Activated CD4-positive, alpha-beta memory T cell treated with anti-CD3 and anti-CD28 coated beads, Interleukin-2, amount 10 ng/mL, durations not matched to agents 7 days and 5 days (primary cell): ENCODE data around the gene SV2B. TPM values are rescaled to one million over a fixed set of nuclear protein-coding genes. Genes with fewer than 3 reads are reported as not detected.

Experiments used
- CTCF ChIA-PET: fragments of 350-600 bp; sonication (Branson Sonifier 250); formaldehyde crosslinking; loops from one replicate; lab custom pipeline; 2021; ENCODE audit warnings: antibody characterized with exemption, inconsistent platforms; lab: Charles Lee
- POLR2A ChIA-PET: fragments of 350-600 bp; sonication (Branson Sonifier 250); formaldehyde crosslinking; loops from one replicate; lab custom pipeline; 2021; ENCODE audit warnings: antibody characterized with exemption; lab: Charles Lee
- DNase-seq: peaks from one replicate; pipeline ENCODE4 v3.0.0-alpha.2; 2020
- H3K27ac Mint-ChIP-seq: one replicate; pipeline ENCODE4 v1.8.0; 2021; ENCODE audit warnings: mild to moderate bottlenecking, mixed read lengths
- H3K27me3 Mint-ChIP-seq: one replicate; pipeline ENCODE4 v1.8.0; 2021; ENCODE audit warnings: mixed read lengths
- H3K36me3 Mint-ChIP-seq: one replicate; pipeline ENCODE4 v1.8.0; 2021; ENCODE audit warnings: low read depth, mixed read lengths
- H3K4me1 Mint-ChIP-seq: one replicate; pipeline ENCODE4 v1.8.0; 2021; ENCODE audit warnings: mixed read lengths
- H3K4me3 Mint-ChIP-seq: one replicate; pipeline ENCODE4 v1.8.0; 2021; ENCODE audit warnings: mild to moderate bottlenecking, mixed read lengths
- H3K9me3 Mint-ChIP-seq: one replicate; pipeline ENCODE4 v1.8.0; 2021; ENCODE audit warnings: mixed read lengths
- total RNA-seq, 2 experiments: library from RNA; stranded (reverse); gene quantifications; one replicate each; pipeline ENCODE4 v1.2.3, GENCODE V29; 2021

SV2B gene
- total RNA-seq, 2 experiments from 2014 or later, result 0.05 TPM; not detected in 1

- CTCF ChIA-PET, result no interaction called here
- no peak overlapping the region for H3K4me3 Mint-ChIP-seq
- no peaks in the 10 kb centered on the region for H3K36me3 Mint-ChIP-seq
- H3K27me3 Mint-ChIP-seq, result peaks cover 10% of the 10 kb centered on the region
- no peaks in the 10 kb centered on the region for H3K9me3 Mint-ChIP-seq
- H3K4me1 Mint-ChIP-seq, result no peaks in the 10 kb centered on the region
- DNase-seq, result no peak
- POLR2A ChIA-PET, result no interaction called here
- H3K27ac Mint-ChIP-seq, result no peak overlapping the region
Measured at GRCh38 chr15:91192690-91193377, 92.8 kb downstream of the SV2B start.

GRCh38 chr15:91193378-91193720, 93.3 kb downstream of the SV2B start:
- H3K27me3 Mint-ChIP-seq, result peaks cover 10% of the 10 kb centered on the region
- H3K4me3 Mint-ChIP-seq, result no peak overlapping the region
- POLR2A ChIA-PET, result no interaction called here
- no peaks in the 10 kb centered on the region for H3K36me3 Mint-ChIP-seq
- no peak for DNase-seq
- H3K9me3 Mint-ChIP-seq, result no peaks in the 10 kb centered on the region
- no peak overlapping the region for H3K27ac Mint-ChIP-seq
- no peaks in the 10 kb centered on the region for H3K4me1 Mint-ChIP-seq
- CTCF ChIA-PET, result no interaction called here

- Mint-ChIP-seq H3K36me3 (no peaks in the 10 kb centered on the region), H3K9me3 (no peaks in the 10 kb centered on the region), H3K4me1 (no peaks in the 10 kb centered on the region), H3K27me3 (peaks cover 9% of the 10 kb centered on the region), H3K4me3 (no peak overlapping the region), H3K27ac (no peak overlapping the region)
- DNase-seq, result no peak
- ChIA-PET CTCF (no interaction called here), POLR2A (no interaction called here)
Measured at GRCh38 chr15:91196127-91196526, 96.1 kb downstream of the SV2B start.

- Mint-ChIP-seq H3K9me3 (no peaks in the 10 kb centered on the region), H3K36me3 (no peaks in the 10 kb centered on the region), H3K4me1 (no peaks in the 10 kb centered on the region), H3K4me3 (no peak overlapping the region), H3K27ac (no peak overlapping the region), H3K27me3 (peaks cover 5% of the 10 kb centered on the region)
- no peak for DNase-seq
- ChIA-PET CTCF (no interaction called here), POLR2A (no interaction called here)
Measured at GRCh38 chr15:91196768-91197167, 96.7 kb downstream of the SV2B start.

GRCh38 chr15:91199511-91199910, 99.5 kb downstream of the SV2B start:
- POLR2A ChIA-PET, result no interaction called here
- H3K4me3 Mint-ChIP-seq, result no peak overlapping the region
- H3K36me3 Mint-ChIP-seq, result no peaks in the 10 kb centered on the region
- DNase-seq, result no peak
- no peaks in the 10 kb centered on the region for H3K9me3 Mint-ChIP-seq
- no peak overlapping the region for H3K27ac Mint-ChIP-seq
- no peaks in the 10 kb centered on the region for H3K4me1 Mint-ChIP-seq
- H3K27me3 Mint-ChIP-seq, result peaks cover 2% of the 10 kb centered on the region
- CTCF ChIA-PET, result no interaction called here

GRCh38 chr15:91200101-91200754, 100.2 kb downstream of the SV2B start:
- Mint-ChIP-seq H3K36me3 (no peaks in the 10 kb centered on the region), H3K9me3 (no peaks in the 10 kb centered on the region), H3K4me3 (no peak overlapping the region), H3K27ac (no peak overlapping the region), H3K27me3 (peaks cover 2% of the 10 kb centered on the region), H3K4me1 (no peaks in the 10 kb centered on the region)
- ChIA-PET POLR2A (no interaction called here), CTCF (no interaction called here)
- DNase-seq, result no peak

- H3K4me3 Mint-ChIP-seq, result no peak overlapping the region
- no peaks in the 10 kb centered on the region for H3K36me3 Mint-ChIP-seq
- H3K27ac Mint-ChIP-seq, result no peak overlapping the region
- DNase-seq, result no peak
- CTCF ChIA-PET, result no interaction called here
- POLR2A ChIA-PET, result no interaction called here
- H3K4me1 Mint-ChIP-seq, result no peaks in the 10 kb centered on the region
- H3K27me3 Mint-ChIP-seq, result peaks cover 7% of the 10 kb centered on the region
- no peaks in the 10 kb centered on the region for H3K9me3 Mint-ChIP-seq
Measured at GRCh38 chr15:91202510-91203102, 102.5 kb downstream of the SV2B start.

- no peaks in the 10 kb centered on the region for H3K9me3 Mint-ChIP-seq
- no peak overlapping the region for H3K27ac Mint-ChIP-seq
- no peak overlapping the region for H3K4me3 Mint-ChIP-seq
- H3K27me3 Mint-ChIP-seq, result peaks cover 13% of the 10 kb centered on the region
- POLR2A ChIA-PET, result no interaction called here
- CTCF ChIA-PET, result no interaction called here
- H3K4me1 Mint-ChIP-seq, result no peaks in the 10 kb centered on the region
- no peaks in the 10 kb centered on the region for H3K36me3 Mint-ChIP-seq
- DNase-seq, result no peak
Measured at GRCh38 chr15:91203619-91204203, 103.7 kb downstream of the SV2B start.

GRCh38 chr15:91208371-91208770, 108.3 kb downstream of the SV2B start:
- no peak overlapping the region for H3K4me3 Mint-ChIP-seq
- H3K36me3 Mint-ChIP-seq, result no peaks in the 10 kb centered on the region
- no peaks in the 10 kb centered on the region for H3K4me1 Mint-ChIP-seq
- DNase-seq, result no peak
- H3K9me3 Mint-ChIP-seq, result no peaks in the 10 kb centered on the region
- POLR2A ChIA-PET, result no interaction called here
- H3K27ac Mint-ChIP-seq, result no peak overlapping the region
- H3K27me3 Mint-ChIP-seq, result peaks cover 23% of the 10 kb centered on the region
- CTCF ChIA-PET, result no interaction called here

GRCh38 chr15:91209318-91209717, 109.3 kb downstream of the SV2B start:
- CTCF ChIA-PET, result no interaction called here
- no peak overlapping the region for H3K27ac Mint-ChIP-seq
- POLR2A ChIA-PET, result no interaction called here
- H3K36me3 Mint-ChIP-seq, result no peaks in the 10 kb centered on the region
- no peak overlapping the region for H3K4me3 Mint-ChIP-seq
- no peaks in the 10 kb centered on the region for H3K4me1 Mint-ChIP-seq
- H3K9me3 Mint-ChIP-seq, result no peaks in the 10 kb centered on the region
- H3K27me3 Mint-ChIP-seq, result peaks cover 25% of the 10 kb centered on the region
- DNase-seq, result no peak

GRCh38 chr15:91209726-91210125, 109.7 kb downstream of the SV2B start:
- Mint-ChIP-seq H3K27ac (no peak overlapping the region), H3K9me3 (no peaks in the 10 kb centered on the region), H3K36me3 (no peaks in the 10 kb centered on the region), H3K27me3 (peaks cover 26% of the 10 kb centered on the region), H3K4me3 (no peak overlapping the region), H3K4me1 (no peaks in the 10 kb centered on the region)
- DNase-seq, result no peak
- POLR2A ChIA-PET, result no interaction called here
- CTCF ChIA-PET, result no interaction called here

GRCh38 chr15:91214675-91215590, 114.9 kb downstream of the SV2B start:
- ChIA-PET CTCF (interaction anchor here (1.2 kb wide), 1 partner anchor 57 kb away, joined by 5 read pairs; no protein-coding TSS in a partner anchor), POLR2A (no interaction called here)
- no peak overlapping the region for H3K27ac Mint-ChIP-seq

GRCh38 chr15:91216000-91216399, 115.9 kb downstream of the SV2B start:
- no peak for DNase-seq
- ChIA-PET POLR2A (no interaction called here), CTCF (interaction anchor here (1.1 kb wide), 1 partner anchor 57 kb away, joined by 4 read pairs; no protein-coding TSS in a partner anchor)
- Mint-ChIP-seq H3K4me1 (no peaks in the 10 kb centered on the region), H3K27me3 (peaks cover 15% of the 10 kb centered on the region), H3K36me3 (no peaks in the 10 kb centered on the region), H3K9me3 (no peaks in the 10 kb centered on the region), H3K27ac (no peak overlapping the region), H3K4me3 (no peak overlapping the region)

More at GRCh38 chr15:91214675-91215590, 114.9 kb downstream of the SV2B start:
- no peak overlapping the region for H3K4me3 Mint-ChIP-seq
- H3K36me3 Mint-ChIP-seq, result no peaks in the 10 kb centered on the region
- H3K4me1 Mint-ChIP-seq, result no peaks in the 10 kb centered on the region
- H3K9me3 Mint-ChIP-seq, result no peaks in the 10 kb centered on the region
- no peak for DNase-seq
- peaks cover 15% of the 10 kb centered on the region for H3K27me3 Mint-ChIP-seq
